HG03097 (cell line): ENCODE measurements around the gene RAD54L.

Source experiments
- ATAC-seq: cut with Tn5 transposase; IDR thresholded peaks from one replicate; pipeline ENCODE4 v1.9.1; 2021; ENCODE audit not compliant: unreplicated experiment, low FRiP score

The RAD54L gene

DNA sequence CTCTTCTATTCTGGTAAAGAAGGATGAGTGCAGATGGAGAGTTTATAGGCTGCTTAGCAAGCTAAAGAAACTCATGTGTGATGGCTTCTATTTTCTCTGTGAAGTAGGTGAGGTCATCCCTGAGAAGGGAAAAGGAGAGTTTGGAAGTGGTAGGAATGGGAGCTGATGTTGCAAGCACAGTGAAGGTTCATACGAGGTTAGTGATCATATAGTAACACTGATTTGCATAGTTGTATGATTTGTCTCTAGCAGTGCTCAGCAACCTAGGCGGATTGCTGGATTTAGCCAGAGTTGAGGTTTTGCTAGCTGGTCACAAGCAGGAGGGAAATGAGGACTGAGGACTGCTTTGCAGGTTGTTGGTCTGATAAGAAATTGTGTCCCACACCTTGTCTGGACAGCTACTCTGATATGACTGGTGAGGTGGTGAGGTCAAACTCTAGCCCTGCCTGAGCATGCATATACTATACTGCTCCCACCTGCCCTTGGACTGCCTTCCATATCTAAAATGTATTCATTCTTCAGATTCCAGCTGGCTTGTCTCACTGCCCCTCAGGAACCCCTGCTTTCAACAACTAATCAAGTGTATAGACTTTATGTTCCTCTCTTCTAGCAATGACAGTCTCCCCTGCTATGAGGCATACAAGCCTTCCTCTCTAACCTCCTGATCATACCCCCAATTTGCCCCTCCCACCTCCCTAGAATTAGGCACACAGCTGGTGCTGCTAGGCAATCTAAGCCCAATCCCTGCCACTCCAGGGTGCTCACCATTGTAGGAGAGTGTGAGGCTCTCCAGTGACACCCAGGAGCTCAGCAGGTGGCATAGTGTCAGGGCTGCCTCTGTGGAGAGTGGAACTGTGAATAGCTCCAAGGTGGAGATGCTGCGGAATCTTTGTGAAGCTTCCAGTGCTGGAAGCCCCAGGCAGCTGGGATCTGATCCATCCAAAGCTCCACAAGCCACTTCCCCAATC is 37.3 kb downstream of the RAD54L start:
- no peak for ATAC-seq

DNA sequence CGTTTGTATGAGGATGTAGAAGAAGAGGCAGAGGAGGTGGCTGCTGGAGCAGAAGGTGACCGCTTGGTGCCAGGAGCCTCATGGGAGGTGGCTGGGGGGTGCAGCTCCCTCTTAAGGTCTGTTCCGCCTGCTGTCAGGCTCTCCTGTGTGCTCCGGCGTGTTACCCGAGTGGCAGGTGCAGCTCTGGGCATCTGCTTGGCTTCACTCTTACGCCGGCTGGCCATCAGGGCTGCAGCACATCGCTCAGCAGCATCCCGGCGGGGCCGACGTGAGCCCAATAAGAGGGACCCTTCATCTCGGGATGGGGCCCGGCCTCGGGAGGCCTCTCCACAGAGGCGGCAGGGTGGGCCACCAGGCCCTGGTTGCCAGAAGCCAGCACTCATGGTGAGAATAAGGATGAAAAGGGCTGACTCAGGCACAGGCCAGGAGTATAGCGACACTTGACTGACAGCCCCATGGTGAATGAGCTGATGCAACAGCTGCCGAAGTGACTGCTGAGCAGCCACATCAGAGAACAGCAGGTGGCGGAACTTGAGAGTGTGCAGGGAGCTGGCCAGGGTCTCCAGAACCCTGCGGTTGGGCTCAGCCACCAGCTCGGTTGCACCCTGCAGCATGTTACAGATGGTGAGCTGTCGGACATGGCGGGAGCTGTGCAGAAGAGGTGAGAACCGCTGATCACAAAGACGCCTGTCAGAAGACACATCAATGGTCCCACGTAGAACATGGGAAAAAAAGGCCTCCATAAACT is 38.3 kb downstream of the RAD54L start:
- no peak for ATAC-seq

DNA sequence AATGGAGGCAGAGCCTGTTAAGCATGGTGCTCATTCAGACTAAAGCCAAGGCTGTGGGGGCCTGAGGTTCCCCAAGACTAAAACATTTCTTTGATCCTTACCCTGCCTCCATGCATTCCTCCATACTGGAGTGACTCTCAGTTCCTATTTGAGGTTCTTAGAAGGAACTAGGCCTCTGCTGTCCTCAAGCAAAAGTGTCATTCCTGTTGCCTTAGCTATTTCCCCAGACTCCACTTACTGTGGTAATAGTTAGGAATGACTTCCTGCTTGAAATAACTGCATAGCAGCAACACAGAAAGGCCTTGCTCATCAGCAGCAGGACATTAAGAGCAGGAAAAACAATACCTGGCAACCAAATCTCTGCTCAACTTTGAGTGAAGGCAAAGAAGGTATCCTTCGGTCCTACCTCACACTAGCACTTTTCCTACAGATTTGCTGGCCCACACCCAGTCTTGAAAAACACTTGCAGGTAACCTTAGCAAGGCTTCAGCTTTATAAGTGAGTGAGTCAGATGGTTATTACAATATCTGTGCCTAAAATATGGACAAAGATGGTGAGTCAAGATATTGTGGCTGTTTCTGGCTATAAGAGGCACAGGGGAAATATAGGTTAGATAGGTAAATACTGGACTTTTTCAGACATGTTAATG is 41.0 kb downstream of the RAD54L start:
- ATAC-seq, result no peak

DNA sequence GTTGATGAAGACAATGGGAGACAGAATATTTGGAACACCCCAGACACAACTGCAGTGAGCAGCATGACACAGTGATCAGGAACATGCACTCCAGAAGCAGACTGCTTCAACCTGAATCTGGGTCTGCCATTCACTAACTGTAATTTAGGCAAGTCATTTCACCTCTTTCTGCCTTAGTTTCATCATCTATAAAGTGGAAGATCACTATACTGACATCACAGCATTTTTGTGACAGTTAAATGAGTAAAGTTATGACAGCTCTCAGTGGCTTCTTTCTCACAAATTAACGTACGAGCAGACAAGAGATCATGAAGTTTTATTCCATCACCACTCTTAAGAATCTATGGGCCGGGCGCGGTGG is 41.6 kb downstream of the RAD54L start:
- ATAC-seq, result no peak

DNA sequence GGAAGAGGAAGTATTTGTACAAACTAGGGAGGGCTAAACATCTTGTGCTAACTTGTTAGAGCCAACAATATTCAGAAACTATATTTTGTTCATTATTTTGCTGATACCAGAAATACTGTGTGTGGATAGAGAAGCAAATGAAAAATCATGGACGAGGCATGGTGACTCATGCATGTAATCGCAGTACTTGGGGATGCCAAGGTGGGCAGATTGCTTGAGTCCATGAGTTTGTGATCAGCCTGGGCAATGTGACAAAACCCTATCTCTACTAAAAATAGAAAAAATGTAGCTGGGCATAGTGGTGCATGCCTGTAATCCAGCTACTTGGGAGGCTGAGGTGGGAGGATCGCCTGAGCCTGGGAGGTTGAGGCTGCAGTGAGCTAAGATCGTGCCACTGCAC is 42.4 kb downstream of the RAD54L start:
- no peak for ATAC-seq

DNA sequence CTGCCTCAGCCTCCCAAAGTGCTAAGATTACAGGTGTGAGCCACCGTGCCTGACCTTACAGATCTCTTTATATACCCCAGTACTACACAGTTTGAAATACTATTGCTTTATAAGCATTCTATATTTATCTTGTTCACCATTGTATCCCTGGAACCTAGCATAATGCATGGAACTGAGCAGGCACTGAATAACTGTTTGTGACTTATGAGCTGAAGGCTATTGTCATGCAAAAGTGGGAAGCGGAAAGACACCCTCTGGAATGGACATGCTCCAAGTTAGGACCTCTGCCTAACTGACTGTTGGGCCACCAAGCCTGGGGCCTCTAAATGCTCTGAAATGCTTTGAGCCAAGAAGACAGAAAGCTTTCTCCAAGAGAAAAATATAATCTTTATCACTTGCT is 47.7 kb downstream of the RAD54L start:
- no peak for ATAC-seq

DNA sequence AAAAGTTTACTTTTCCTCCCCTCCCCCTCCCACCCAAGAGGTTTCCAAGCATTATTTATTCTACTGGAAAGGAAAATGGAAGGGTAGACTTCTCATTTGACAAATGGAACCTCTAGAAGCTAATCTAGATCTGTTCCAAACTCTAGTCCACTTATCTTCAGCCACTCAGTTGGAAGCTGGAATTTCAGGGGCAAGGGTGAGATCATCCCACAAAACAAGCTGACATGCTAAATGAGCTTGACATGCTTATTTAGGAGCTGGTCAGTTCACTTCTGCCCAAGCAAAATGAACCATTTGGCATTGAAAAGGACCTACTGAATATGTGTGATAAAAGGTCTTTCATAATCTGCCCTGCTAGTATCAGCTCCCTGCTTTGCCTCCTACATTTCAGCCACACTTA is 50.8 kb downstream of the RAD54L start:
- ATAC-seq, result no peak

DNA sequence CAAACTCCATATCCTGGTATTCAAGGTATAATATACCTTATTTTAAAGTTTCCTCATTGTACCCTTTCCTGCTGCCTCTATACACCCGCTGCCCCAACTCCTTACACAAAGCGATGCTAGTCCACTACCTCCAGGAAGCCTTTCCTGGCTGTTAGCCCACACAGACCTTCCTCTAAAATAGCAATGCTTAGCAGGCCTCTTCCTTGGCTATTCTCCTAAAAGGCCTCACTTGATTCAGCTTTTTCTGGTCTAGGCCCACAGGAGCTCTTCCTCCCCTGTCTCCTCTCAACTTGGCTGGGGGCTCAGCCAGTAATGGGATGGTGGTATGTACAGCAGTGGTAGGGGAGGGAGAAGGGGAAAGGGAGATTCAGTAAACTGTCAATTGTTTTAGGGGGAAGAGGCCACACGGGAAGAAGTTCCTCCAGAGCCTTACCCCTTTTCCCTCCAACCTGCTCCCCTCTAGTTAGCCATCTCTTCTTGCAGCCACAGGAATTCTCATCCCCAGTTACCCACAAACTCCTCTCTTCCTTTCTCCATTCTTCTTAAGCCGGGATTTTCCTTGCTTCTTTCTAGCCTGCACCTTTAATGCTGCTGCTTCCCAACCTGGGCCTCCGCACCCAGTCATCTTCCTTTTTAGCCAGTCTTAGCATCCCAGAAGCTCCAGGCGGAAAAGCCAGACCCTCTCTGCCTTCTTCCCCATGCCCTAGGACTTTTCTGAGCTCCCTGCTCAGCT is 53.3 kb downstream of the RAD54L start:
- no peak for ATAC-seq

DNA sequence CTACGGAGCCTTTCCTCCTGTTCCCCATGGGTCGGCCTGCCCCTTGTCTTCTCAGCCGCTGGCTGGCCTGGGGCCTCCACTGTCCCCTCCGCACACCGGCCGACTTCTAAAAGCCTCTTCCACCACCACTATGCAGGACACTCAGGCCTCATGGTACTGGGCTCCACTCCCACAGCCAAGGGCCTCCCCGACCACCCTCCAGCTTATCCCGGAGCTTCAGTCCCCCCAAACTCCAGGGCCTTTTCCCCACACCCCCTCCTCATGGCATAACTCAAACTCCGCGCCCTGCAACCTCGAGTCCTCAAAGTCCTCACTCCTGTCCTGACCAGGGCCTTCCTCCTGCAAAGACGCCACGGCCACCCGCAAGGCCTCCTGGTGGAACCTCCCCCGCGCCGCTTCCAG is 53.8 kb downstream of the RAD54L start:
- no peak for ATAC-seq

DNA sequence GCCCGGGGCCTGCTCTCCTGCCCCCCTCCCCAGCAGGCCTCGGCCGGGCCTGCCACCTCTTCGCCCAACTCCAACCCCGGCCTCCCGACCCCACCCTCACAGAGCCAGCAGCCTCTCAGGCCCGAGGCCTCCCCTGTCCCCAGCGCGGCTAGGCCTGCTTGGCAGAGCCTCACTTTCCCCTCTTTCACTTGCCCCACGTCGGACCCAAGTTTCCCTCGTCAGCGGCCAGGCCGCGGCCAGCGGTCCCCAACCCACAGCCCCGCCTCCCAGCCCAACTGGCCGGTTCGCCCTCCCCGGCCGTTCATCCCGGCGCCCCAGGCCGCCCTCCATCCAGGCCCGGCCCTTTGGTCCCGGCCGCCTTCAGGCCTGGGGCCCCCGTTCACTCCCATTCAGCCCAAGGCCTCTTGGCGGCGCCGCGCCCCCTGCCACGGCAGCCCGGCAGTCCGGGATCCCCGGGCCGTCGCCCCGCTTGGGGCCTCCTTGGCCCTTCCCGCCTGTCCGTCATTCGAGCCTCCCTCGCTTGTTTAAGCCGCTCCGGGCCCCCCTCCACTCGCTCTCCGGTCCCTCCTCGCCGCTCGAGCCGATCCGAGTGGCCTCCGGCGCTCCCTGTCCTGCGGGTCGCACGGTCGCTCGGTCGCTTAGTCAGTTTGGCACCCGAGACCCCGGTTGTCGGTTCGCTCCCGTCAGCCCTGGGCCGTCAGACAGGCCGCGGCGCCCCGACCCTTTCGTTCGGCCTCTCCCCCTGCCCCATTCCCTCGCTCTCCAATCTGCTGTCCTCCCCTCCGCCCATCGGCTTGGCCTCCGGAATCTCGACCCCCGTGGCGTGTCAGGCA is 54.5 kb downstream of the RAD54L start:
- peak; percentile 33 for ATAC-seq

DNA sequence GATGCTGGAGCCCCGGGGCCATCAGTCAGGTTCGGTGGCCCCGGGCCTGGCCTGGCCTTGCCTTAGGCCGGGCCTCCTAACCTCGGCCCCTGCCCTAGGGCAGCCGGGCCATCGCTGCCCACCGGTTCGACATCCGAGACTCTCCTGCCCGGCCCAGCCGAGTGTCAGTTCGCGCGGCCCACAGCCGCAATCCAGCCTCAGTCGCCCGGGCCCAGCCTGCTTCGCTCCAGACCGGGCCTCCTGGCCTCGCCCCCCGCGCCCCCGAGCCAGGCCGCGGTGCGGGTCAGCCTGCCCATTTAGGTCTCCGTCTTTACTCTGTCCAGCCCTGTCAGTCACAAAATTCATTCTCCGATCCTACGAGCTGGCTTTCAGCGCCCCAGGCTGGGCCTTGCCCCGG is 55.1 kb downstream of the RAD54L start:
- ATAC-seq, result peak; percentile 21

DNA sequence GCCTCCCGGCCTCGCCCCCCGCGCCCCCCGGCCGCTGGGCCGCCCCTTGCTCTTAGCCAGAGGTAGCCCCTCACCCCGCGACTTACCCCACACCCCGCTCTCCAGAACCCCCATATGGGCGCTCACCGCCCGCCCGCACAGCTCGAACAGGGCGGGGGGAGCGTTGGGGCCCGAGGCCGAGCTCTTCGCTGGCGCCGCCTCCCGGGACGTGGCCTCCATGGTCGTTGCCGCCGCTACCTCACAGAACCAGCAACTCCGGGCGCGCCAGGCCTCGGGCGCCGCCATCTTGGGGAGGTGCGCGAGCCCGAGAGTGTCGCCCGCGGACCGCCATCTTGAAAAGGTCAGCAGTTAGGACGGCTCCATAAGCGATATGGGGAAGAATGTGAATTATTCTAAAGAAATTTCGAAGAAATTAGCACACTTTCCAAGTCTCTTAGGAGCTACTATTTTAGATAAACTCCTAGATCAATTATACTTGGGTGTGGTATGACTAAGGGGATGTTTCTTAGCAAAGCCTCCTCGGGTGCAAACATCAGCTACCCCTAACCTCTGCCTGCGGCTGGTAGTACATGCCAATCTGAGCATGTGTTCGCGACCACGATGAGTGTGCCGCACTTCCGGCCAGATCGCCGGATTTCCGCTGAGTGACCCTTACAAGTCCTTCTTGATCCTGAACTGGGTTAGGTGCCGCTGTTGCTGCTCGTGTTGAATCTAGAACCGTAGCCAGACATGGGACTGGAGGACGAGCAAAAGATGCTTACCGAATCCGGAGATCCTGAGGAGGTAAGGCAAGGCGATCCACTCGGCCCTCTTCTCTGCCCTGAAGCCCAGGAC is 55.7 kb downstream of the RAD54L start, which contains the start of the genes LRRC41 and UQCRH:
LRRC41 (minus strand) TSS at position 579 of the 834 bp plus-strand sequence; CDS start at position 285, 294 bp downstream.
UQCRH (plus strand) TSS at position 661 of the 834 bp plus-strand sequence; CDS start at position 730, 69 bp downstream.
- peak; percentile 73 for ATAC-seq

DNA sequence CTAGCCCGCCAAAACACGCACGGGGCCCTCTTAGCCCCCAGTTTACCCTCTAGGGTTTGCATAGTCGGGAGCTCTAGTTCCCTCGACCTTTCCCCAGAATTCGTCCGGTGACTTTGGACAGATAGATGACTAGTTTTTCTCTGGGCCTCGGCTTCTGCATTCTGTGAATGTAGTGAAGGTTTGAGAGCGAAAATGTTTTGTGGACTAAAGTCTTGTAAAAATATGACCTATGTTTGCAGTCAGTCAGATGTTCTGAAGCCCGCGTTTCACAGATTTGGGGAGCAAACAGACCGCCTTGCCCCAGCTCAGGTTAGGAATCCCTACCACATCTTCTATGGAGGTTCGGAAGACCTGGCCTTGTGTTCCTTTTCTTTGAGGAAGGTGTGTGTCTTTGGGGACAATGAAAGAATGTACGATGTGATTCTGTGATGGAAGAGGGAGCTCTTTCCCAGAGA is 56.3 kb downstream of the RAD54L start:
- no peak for ATAC-seq

DNA sequence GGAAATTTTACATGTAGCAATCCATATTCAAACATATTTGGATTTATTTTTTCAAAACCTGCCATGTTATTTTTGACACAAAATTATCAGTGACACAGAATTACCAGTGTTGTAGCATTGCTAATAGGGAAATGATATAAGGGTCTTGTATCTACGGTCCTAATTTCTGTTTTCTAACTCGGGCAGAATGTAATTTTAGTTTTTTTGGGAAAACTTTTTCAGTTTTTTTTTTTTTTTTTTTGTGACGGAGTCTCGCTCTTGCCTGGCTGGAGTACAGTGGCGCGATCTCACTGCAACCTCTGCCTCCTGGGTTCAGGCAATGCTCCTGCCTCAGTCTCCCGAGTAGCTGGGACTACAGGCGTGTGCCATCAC is 58.6 kb downstream of the RAD54L start:
- no peak for ATAC-seq

DNA sequence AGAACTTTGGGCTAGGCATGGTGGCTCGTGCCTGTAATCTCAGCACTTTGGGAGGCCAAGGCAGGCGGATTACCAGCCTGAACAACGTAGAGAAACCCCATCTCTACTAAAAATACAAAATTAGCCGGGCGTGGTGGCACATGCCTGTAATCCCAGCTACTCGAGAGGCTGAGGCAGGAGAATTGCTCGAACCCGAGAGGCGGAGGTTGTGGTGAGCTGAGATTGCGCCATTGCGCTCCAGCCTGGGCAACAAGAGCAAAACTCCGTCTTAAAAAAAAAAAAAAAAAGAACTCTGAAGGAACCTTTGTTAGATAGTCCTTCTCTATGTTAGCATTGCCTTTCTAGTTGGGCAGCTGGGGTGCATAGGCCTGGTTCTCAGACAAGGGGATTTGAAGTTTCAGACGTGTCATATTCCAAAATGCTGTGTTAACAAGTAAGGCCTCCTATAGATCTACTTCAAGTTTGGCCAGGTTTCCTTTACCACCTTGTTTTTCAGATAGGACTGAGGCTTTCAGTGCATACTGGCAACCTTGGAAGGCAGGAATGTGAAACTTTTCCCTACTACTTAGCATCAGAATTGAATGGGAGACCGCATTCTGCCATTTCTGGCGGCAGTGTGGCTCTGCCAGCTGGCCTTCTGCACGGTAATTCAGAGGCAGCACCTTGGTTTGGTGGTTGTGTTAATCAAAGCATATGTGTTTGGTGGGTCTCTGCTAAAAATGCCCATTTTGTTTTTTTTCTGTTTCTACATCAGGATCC is 62.0 kb downstream of the RAD54L start:
- no peak for ATAC-seq

DNA sequence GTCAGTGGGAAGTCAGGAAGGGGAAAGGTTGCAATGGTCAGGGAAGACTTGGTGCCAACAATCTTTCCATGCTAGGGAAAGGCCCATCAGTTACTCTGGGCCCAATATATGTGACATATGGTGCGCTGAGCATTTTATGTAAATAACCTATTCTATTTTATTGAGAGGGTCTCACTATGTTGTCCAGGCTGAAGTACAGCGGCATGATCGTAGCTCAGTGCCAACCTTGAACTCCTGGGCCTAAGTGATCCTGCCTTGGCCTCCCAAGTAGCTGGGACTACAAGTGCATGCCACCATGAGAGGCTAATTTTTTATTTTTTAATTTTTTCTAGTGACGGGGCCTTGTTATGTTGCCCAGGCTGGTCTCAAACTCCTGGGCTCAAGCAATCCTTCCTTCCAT is 62.8 kb downstream of the RAD54L start:
- no peak for ATAC-seq

DNA sequence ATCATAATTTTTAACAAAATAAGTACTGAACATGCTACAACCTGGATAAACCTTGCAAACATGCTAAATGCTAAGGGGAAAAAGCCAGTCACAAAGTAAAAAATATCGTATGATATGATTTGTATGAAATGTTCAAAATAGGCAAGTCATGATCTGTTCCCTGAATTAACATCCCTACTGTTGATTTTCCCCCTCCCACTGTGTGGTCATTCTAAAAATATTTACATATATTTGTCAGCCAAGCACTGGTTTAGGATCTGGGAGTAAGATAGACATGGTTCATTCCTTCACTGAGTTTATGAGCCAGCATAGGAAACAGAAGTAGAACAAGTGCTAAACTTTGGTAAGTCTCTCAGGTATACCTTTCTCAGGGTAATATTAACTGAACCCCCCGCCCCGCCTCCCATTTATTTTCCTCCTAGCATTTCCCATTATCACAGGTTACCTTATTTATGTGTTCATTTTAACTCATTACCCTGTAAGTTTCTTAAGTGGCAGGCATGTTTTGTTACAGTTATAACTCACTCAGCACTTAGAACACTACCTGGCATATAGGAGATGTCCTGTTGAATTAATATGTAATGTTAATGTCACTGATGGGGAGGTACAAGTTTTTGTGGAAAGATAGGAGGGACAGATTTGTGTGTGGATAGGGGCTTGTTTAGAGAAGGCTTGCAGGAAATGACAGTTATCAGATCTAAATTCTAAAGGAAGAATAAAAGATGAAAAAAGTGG is 68.3 kb downstream of the RAD54L start:
- ATAC-seq, result no peak
